GM12801 (cell line): ENCODE results near the gene ZNF672.

Experiments used
- TF ChIP-seq, protein P1 (sequence below): IDR thresholded peaks from one replicate; pipeline ENCODE4 v1.5.1; 2011; ENCODE audit warnings: control low read depth; ENCODE audit not compliant: insufficient read length; ENCODE audit errors: extremely low read depth

Gene ZNF672

DNA sequence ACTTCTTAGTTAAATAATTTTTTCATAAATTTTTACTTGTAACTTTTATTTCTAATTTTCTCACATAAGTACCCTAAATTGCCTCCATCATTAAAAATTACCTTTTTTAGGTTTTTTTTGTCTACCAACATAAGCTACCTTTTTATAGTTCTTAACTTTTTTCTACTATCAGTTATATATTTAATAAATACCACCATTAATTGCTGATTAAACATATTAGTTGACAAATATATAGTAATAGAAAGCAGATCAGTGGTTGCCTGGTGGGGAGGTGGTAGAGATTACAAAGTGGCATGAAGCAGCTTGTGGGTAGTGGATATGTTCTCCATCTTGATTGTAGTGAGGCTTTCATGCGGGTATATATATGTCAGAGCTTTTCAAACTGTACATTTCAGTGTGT, 6.2 kb upstream of the ZNF672 start:
- TF ChIP-seq, protein P1, sequence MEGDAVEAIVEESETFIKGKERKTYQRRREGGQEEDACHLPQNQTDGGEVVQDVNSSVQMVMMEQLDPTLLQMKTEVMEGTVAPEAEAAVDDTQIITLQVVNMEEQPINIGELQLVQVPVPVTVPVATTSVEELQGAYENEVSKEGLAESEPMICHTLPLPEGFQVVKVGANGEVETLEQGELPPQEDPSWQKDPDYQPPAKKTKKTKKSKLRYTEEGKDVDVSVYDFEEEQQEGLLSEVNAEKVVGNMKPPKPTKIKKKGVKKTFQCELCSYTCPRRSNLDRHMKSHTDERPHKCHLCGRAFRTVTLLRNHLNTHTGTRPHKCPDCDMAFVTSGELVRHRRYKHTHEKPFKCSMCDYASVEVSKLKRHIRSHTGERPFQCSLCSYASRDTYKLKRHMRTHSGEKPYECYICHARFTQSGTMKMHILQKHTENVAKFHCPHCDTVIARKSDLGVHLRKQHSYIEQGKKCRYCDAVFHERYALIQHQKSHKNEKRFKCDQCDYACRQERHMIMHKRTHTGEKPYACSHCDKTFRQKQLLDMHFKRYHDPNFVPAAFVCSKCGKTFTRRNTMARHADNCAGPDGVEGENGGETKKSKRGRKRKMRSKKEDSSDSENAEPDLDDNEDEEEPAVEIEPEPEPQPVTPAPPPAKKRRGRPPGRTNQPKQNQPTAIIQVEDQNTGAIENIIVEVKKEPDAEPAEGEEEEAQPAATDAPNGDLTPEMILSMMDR = no peak

GRCh38 chr1:248834343-248834940, 3.6 kb upstream of the ZNF672 start:
- TF ChIP-seq, protein P1 = no peak

DNA sequence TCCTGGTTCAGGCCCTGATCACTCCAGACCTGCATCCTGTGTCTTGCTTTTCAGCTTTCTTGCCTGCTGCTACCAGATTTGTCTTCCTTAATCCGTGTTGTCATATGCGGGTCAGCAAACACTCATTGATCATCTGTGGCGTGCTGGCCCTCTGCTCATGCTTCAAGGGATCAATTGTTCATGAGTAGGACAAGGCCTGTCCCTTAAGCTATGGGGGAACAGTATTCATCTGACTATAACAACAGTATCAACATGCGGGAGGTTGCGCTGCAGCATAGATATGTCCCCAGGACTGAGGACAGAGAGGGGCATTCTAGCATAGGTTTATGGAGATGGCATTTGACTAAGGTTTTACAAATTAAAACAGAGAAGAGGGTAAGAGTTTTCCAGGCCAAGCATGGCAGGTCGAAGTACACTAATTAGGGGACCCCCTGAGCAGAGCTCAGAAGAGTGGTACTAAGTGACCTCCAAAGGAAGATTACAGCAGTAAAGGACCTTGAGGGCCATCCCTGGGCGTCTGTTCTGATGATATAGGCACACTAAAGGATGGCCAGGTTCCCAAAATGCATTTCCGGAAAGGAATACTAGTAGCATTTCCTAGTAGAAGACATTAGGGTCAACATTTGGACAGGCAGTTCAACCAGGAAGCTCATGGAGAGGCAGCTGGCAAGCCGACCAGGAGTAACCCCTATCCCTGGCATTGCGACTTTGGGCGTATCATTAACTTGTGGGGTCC, 811 bp upstream of the ZNF672 start:
- TF ChIP-seq, protein P1 = no peak

DNA sequence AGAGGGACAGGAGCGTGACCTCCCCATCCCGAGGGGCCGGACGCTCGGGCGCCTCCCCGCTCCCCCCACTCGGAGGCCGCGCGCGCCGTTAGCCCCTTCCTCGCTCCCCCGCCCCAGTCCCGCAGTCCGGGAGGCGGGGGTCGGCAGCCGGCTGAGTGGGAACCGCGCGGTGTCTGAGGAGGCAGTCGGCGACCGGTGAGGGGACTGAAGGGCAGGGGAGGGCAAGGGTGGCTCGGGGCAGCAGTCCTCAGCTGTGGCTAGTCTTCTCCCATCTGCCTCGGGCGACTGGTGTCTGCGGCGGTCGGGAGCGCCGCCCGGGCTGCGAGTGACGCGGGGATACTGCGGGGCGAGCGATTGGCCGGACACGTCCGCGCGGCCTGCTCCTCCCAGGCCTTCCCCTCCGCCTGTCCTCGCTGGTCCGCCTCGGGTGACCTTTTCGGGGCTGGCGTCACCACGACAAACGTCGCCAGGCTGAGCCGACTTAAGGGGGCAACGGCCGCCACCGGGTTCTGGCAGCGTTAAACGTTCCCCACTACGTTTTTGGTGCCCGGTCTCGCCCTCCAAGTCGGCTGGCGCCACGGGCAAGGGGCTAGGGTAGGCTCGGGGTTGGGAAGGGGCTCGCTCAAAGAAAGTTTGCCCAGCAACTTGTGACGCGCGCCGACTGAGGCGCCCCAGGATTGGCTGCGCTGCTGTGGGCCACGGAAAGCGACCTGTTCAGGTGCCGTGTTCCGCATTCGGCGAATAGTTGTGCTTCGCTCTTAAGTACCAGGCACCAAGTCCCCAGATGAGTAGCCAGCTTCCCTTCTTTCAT, 538 bp downstream of the ZNF672 start:
- TF ChIP-seq, protein P1 = no peak

- TF ChIP-seq, protein P1 = no peak
These were observed 1.1 kb downstream of the ZNF672 start for GRCh38 chr1:248839168-248839555.

DNA sequence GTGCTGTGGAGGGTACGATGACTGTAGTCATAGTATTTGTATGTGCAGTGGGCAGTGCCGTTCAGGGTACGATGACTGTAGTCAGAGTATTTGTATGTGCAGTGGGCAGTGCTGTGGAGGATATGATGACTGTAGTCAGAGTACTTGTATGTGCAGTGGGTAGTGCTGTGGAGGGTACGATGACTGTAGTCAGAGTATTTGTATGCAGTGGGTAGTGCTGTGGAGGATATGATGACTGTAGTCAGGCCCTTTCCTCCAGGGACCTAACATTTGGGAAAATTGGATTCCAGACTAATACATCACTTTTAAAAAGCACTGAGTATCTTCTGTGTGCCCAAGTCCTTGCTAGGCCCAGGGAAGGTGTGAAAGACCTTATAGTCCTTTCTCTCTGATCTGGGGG, 2.9 kb downstream of the ZNF672 start:
- TF ChIP-seq, protein P1 = no peak

DNA sequence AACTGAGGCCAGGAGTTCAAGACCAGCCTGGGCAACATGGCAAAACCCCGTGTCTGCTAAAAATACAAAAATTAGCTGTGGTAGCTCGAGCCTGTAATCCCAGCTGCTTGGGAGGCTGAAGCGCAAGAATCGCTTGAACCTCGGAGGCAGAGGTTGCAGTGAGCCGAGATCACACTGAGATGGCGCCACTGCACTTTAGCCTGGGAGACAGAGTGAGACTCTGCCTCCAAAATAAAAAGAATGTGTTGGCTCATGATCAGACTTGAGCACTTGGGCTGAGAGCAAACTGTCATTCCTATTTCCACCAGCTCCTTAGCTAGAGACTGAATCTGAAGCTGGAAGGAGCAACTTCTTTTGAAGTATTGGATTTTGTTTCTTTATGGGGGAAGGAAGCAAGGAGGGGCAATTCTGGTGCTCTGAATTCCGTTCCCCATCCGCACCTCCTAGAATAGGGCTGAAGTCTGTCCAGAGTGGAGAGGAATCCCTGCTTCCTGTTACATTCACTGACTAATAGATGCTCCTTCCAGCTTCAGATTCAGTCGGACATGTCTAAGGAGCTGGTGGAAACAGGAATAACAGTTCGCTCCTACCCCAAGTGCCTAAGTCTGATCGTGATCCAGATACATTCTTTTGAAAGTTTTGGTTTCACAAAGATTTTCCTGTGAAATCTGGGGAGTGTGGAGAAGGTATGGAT, 3.8 kb downstream of the ZNF672 start:
- TF ChIP-seq, protein P1 = no peak
